GM18505 (cell line): ENCODE data around the gene MRPL39.

ENCODE experiments used
- ATAC-seq: cut with Tn5 transposase; IDR thresholded peaks from one replicate; pipeline ENCODE4 v1.9.1; 2021; ENCODE audit not compliant: unreplicated experiment
- POLR2A ChIP-seq: IDR thresholded peaks from 4 replicates; pipeline ENCODE4 v1.6.1; 2011; ENCODE audit warnings: borderline replicate concordance; ENCODE audit not compliant: insufficient read depth, insufficient read length; ENCODE audit errors: extremely low read depth

MRPL39 gene

GRCh38 chr21:25571726-25572121 lies 35.6 kb downstream of the MRPL39 start:
- TF ChIP-seq POLR2A, result no peak
- no peak for ATAC-seq

- no peak for ATAC-seq
Observed at GRCh38 chr21:25569711-25570110, 37.6 kb downstream of the MRPL39 start.

GRCh38 chr21:25569084-25569483 lies 38.2 kb downstream of the MRPL39 start:
- no peak for ATAC-seq
- no peak for TF ChIP-seq POLR2A

More at GRCh38 chr21:25569711-25570110, 37.6 kb downstream of the MRPL39 start:
- TF ChIP-seq POLR2A, result no peak

GRCh38 chr21:25568246-25568645 lies 39.0 kb downstream of the MRPL39 start:
- TF ChIP-seq POLR2A, result no peak
- ATAC-seq, result peak; percentile 18

GRCh38 chr21:25567472-25567871 lies 39.8 kb downstream of the MRPL39 start:
- no peak for TF ChIP-seq POLR2A
- no peak for ATAC-seq

GRCh38 chr21:25566645-25567044 lies 40.6 kb downstream of the MRPL39 start:
- no peak for TF ChIP-seq POLR2A
- ATAC-seq, result no peak

GRCh38 chr21:25565272-25566211 lies 41.7 kb downstream of the MRPL39 start:
- no peak for ATAC-seq
- no peak for TF ChIP-seq POLR2A

GRCh38 chr21:25564349-25564948 lies 42.8 kb downstream of the MRPL39 start:
- no peak for TF ChIP-seq POLR2A
- ATAC-seq, result no peak

- ATAC-seq, result no peak
- TF ChIP-seq POLR2A, result no peak
Observed at GRCh38 chr21:25563361-25564116, 43.7 kb downstream of the MRPL39 start.

- TF ChIP-seq POLR2A, result no peak
- ATAC-seq, result no peak
Observed at GRCh38 chr21:25562660-25563059, 44.6 kb downstream of the MRPL39 start.

GRCh38 chr21:25561668-25562641 lies 45.3 kb downstream of the MRPL39 start:
- no peak for TF ChIP-seq POLR2A
- ATAC-seq, result peak; percentile 43

- no peak for TF ChIP-seq POLR2A
- ATAC-seq, result no peak
Observed at GRCh38 chr21:25560891-25561290, 46.4 kb downstream of the MRPL39 start.
